CD8-positive, alpha-beta memory T cell (primary cell): ENCODE data around the gene ADAMTS2. TPM values are rescaled to one million over a fixed set of nuclear protein-coding genes. Genes with fewer than 3 reads are reported as not detected.
"Not testable (repeated sequence)": the region's sequence is repeated elsewhere in the genome, so short reads cannot be mapped to it uniquely, and the experiment has no call there.

Source experiments
- CTCF ChIA-PET: fragments of 350-600 bp; sonication (Branson Sonifier 250); formaldehyde crosslinking; loops from one replicate; lab custom pipeline; 2021; ENCODE audit warnings: antibody characterized with exemption; lab: Charles Lee
- POLR2A ChIA-PET: fragments of 350-600 bp; sonication (Branson Sonifier 250); formaldehyde crosslinking; loops from one replicate; lab custom pipeline; 2021; ENCODE audit warnings: antibody characterized with exemption; lab: Charles Lee
- DNase-seq, 5 donors: peaks; one replicate each; pipeline versions ENCODE4 v3.0.0 to v3.0.0-alpha.2; 2020 to 2022; ENCODE audit warnings: mixed read lengths in 1 of 5
- H3K27ac ChIP-seq: one replicate; pipeline ENCODE4 v1.7.0; 2013; ENCODE audit warnings: low read depth, mild to moderate bottlenecking, low read length, moderate library complexity
- H3K27me3 ChIP-seq: 2 replicates; pipeline ENCODE4 v1.7.0; 2013; ENCODE audit warnings: low read length, mild to moderate bottlenecking; ENCODE audit not compliant: insufficient read depth, poor library complexity, severe bottlenecking
- H3K36me3 ChIP-seq: 2 replicates; pipeline ENCODE4 v1.7.0; 2013; ENCODE audit warnings: mild to moderate bottlenecking, low read length, moderate library complexity; ENCODE audit not compliant: insufficient read depth
- H3K4me1 ChIP-seq: 2 replicates; pipeline ENCODE4 v1.7.0; 2013; ENCODE audit warnings: mild to moderate bottlenecking, low read length, moderate library complexity; ENCODE audit not compliant: insufficient read depth
- H3K4me3 ChIP-seq: 2 replicates; pipeline ENCODE4 v1.7.0; 2013; ENCODE audit warnings: mild to moderate bottlenecking, low read length
- H3K9me3 ChIP-seq: 2 replicates; pipeline ENCODE4 v1.7.0; 2013; ENCODE audit warnings: mild to moderate bottlenecking, low read length
- H3K27ac Mint-ChIP-seq, 8 donors: one replicate each; pipeline ENCODE4 v1.8.0; 2020 to 2021; ENCODE audit warnings: mixed read lengths in 8 of 8, mild to moderate bottlenecking in 6 of 8, inconsistent platforms in 3 of 8, moderate library complexity in 3 of 8
- H3K27me3 Mint-ChIP-seq, 2 donors: one replicate each; pipeline ENCODE4 v1.8.0; 2020 to 2021; ENCODE audit warnings: mixed read lengths in 2 of 2, mild to moderate bottlenecking in 1 of 2, moderate library complexity in 1 of 2
- H3K36me3 Mint-ChIP-seq, 3 donors: one replicate each; pipeline ENCODE4 v1.8.0; 2020 to 2021; ENCODE audit warnings: mixed read lengths in 3 of 3, inconsistent platforms in 1 of 3, mild to moderate bottlenecking in 1 of 3
- H3K4me1 Mint-ChIP-seq, 3 donors: one replicate each; pipeline ENCODE4 v1.8.0; 2020 to 2021; ENCODE audit warnings: mixed read lengths in 3 of 3, inconsistent platforms in 1 of 3, mild to moderate bottlenecking in 1 of 3
- H3K4me3 Mint-ChIP-seq, 7 donors: one replicate each; pipeline ENCODE4 v1.8.0; 2020 to 2021; ENCODE audit warnings: mixed read lengths in 7 of 7, mild to moderate bottlenecking in 6 of 7, moderate library complexity in 4 of 7, inconsistent platforms in 2 of 7
- H3K9me3 Mint-ChIP-seq, 5 donors: one replicate each; pipeline ENCODE4 v1.8.0; 2020 to 2022; ENCODE audit warnings: mixed read lengths in 5 of 5, mild to moderate bottlenecking in 3 of 5, moderate library complexity in 2 of 5, inconsistent platforms in 1 of 5
- polyA plus RNA-seq: library from polyadenylated mRNA; unstranded; fragments of 300-500 nt; fragmentation: Illumina TruSeq; gene quantifications from one replicate; pipeline ENCODE4 v1.2.3, GENCODE V29; 2021
- total RNA-seq, 2 experiments: library from RNA; stranded (reverse); gene quantifications; one replicate each; pipeline ENCODE4 v1.2.3, GENCODE V29; 2021

ADAMTS2 gene
- total and polyA plus RNA-seq, 3 experiments from 2014 or later = not detected

GRCh38 chr5:179114756-179115155 lies 230.5 kb downstream of the ADAMTS2 start:
- H3K27ac ChIP-seq = no peak overlapping the region
- ChIA-PET POLR2A (no interaction called here), CTCF (no interaction called here)
- Mint-ChIP-seq H3K27me3 (peaks cover 0 to 4% of the 10 kb centered on the region in 2 donors), H3K4me3 (no peak overlapping the region), H3K4me1 (no peaks in the 10 kb centered on the region), H3K27ac (no peak overlapping the region), H3K36me3 (peaks cover 0 to 10% (median 0%) of the 10 kb centered on the region in 3 donors), H3K9me3 (peaks cover 9 to 44% (median 25%) of the 10 kb centered on the region in 5 donors)
- H3K4me1 ChIP-seq = no peaks in the 10 kb centered on the region
- no peaks in the 10 kb centered on the region for H3K36me3 ChIP-seq
- DNase-seq = no peak
- H3K27me3 ChIP-seq = no peaks in the 10 kb centered on the region
- H3K9me3 ChIP-seq = no peaks in the 10 kb centered on the region
- H3K4me3 ChIP-seq = no peak overlapping the region

GRCh38 chr5:179113945-179114641 lies 231.2 kb downstream of the ADAMTS2 start:
- CTCF ChIA-PET = no interaction called here
- H3K4me1 ChIP-seq = no peaks in the 10 kb centered on the region
- Mint-ChIP-seq H3K27ac (peak overlapping the region in 1 of 8 donors; percentile 5), H3K4me1 (no peaks in the 10 kb centered on the region), H3K9me3 (peaks cover 12 to 48% (median 30%) of the 10 kb centered on the region in 5 donors), H3K27me3 (peaks cover 0 to 4% of the 10 kb centered on the region in 2 donors), H3K4me3 (no peak overlapping the region), H3K36me3 (peaks cover 0 to 10% (median 0%) of the 10 kb centered on the region in 3 donors)
- H3K27ac ChIP-seq = no peak overlapping the region
- H3K9me3 ChIP-seq = no peaks in the 10 kb centered on the region
- H3K4me3 ChIP-seq = no peak overlapping the region
- no peaks in the 10 kb centered on the region for H3K27me3 ChIP-seq
- H3K36me3 ChIP-seq = no peaks in the 10 kb centered on the region
- POLR2A ChIA-PET = no interaction called here
- DNase-seq = no peak

GRCh38 chr5:179113143-179113530 lies 232.1 kb downstream of the ADAMTS2 start:
- Histone ChIP-seq H3K27me3 (no peaks in the 10 kb centered on the region), H3K4me3 (no peak overlapping the region), H3K27ac (no peak overlapping the region), H3K9me3 (no peaks in the 10 kb centered on the region), H3K4me1 (no peaks in the 10 kb centered on the region), H3K36me3 (no peaks in the 10 kb centered on the region)
- Mint-ChIP-seq H3K9me3 (peaks cover 15 to 56% (median 30%) of the 10 kb centered on the region in 5 donors), H3K27me3 (peaks cover 0 to 4% of the 10 kb centered on the region in 2 donors), H3K4me3 (no peak overlapping the region), H3K4me1 (no peaks in the 10 kb centered on the region), H3K36me3 (peaks cover 0 to 10% (median 0%) of the 10 kb centered on the region in 3 donors), H3K27ac (no peak overlapping the region)
- ChIA-PET CTCF (no interaction called here), POLR2A (no interaction called here)
- DNase-seq = no peak

DNA sequence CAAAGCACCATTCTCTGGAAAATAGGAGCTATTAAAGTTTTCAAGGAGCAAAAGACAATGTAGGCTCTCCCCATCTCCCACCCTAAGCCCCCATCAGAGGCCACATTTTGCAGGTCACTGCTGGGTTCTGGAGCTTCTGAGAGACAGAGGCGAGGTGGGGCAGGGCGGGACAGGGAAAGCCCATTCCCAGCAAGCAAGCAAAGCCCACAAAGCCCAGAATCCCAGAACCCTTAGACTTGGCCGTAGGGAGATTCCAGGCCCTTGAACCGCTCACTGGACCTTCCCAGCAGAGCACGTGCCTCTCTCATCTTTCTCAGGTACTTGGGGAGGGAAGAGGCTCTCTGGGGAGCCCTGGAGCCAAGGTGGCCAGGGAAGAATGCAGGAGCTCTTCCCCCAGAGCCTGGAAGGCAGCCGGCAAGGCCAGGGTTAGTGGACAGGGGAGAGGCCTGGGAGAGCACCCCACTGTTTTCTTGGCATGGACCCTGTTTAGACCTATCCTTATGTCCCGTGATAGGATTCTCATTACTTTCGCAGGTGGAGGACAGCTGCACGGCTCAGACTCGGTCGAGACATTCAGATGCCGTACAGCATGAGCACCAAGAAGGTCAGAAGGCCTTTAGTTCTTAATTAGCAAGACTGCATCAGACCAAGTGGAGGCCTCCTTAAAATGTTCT lies 232.7 kb downstream of the ADAMTS2 start:
- Histone ChIP-seq H3K36me3 (no peaks in the 10 kb centered on the region), H3K27ac (no peak overlapping the region), H3K9me3 (no peaks in the 10 kb centered on the region), H3K27me3 (no peaks in the 10 kb centered on the region), H3K4me3 (no peak overlapping the region), H3K4me1 (no peaks in the 10 kb centered on the region)
- Mint-ChIP-seq H3K9me3 (peaks cover 15 to 61% (median 32%) of the 10 kb centered on the region in 5 donors), H3K27ac (no peak overlapping the region), H3K4me1 (no peaks in the 10 kb centered on the region), H3K4me3 (no peak overlapping the region), H3K27me3 (peaks cover 0 to 4% of the 10 kb centered on the region in 2 donors), H3K36me3 (peaks cover 0 to 12% (median 0%) of the 10 kb centered on the region in 3 donors)
- ChIA-PET POLR2A (no interaction called here), CTCF (no interaction called here)
- no peak for DNase-seq

DNA sequence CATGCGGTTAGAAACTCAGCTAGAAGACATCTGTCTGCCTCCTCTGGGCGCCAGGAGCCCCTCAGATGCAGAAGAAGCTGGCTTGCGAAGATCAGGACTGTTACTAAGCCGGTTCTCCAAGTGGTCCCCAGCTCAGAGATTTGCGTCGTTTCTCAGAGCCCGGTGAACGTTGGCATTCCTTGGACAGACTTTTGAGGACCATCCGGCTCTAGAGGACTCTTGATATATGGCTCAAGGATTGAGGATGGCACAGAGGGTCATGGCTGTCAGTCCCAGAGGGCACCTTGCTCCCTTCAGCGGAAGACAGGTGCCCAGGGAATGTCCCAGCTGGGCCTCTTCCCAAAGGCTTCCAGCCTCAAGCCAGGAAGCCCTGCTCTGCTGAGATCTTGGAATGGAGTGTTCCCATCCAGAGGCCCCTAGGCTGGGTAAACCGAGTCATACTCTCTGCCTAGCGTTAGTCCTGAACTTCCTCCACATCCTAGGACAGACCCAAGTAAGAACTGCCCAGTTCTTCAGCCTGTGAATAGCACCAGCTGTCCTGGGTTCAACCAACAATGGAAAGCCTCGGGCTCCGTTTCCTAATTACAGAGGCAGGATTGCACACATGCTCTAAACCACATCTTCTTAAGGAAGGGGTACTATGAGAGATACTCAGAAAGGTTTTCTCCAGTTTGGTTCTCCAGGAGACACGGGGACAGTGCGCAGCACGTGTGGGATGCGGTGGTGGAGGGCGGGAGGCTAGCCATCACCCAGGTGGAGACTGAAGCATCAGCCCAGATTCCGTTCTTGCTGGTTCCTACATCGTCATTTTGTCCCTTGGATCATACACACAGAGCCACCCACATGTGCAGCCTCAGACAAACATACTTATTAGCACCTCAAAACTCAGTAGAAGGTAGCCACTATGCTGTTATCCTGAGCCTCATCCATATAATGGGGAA lies 233.7 kb downstream of the ADAMTS2 start:
- H3K27me3 ChIP-seq = no peaks in the 10 kb centered on the region
- no peak overlapping the region for H3K27ac Mint-ChIP-seq
- no peak overlapping the region for H3K4me3 Mint-ChIP-seq
- H3K36me3 Mint-ChIP-seq = peaks cover 0 to 19% (median 0%) of the 10 kb centered on the region in 3 donors
- no peak overlapping the region for H3K4me3 ChIP-seq
- POLR2A ChIA-PET = no interaction called here
- H3K36me3 ChIP-seq = no peaks in the 10 kb centered on the region
- no peaks in the 10 kb centered on the region for H3K9me3 ChIP-seq
- peaks cover 0 to 1% of the 10 kb centered on the region in 2 donors for H3K27me3 Mint-ChIP-seq
- CTCF ChIA-PET = no interaction called here
- no peaks in the 10 kb centered on the region for H3K4me1 ChIP-seq
- no peak overlapping the region for H3K27ac ChIP-seq
- H3K9me3 Mint-ChIP-seq = peaks cover 15 to 68% (median 35%) of the 10 kb centered on the region in 5 donors
- H3K4me1 Mint-ChIP-seq = no peaks in the 10 kb centered on the region
- DNase-seq = no peak

GRCh38 chr5:179110528-179110927 lies 234.7 kb downstream of the ADAMTS2 start:
- no peak overlapping the region for H3K4me3 ChIP-seq
- no peaks in the 10 kb centered on the region for H3K4me1 ChIP-seq
- Mint-ChIP-seq H3K27ac (no peak overlapping the region), H3K4me3 (no peak overlapping the region), H3K27me3 (no peaks in the 10 kb centered on the region), H3K9me3 (peaks cover 15 to 63% (median 35%) of the 10 kb centered on the region in 5 donors), H3K4me1 (no peaks in the 10 kb centered on the region), H3K36me3 (peaks cover 0 to 19% (median 0%) of the 10 kb centered on the region in 3 donors)
- H3K9me3 ChIP-seq = no peaks in the 10 kb centered on the region
- no peak for DNase-seq
- no peaks in the 10 kb centered on the region for H3K27me3 ChIP-seq
- ChIA-PET CTCF (no interaction called here), POLR2A (no interaction called here)
- no peak overlapping the region for H3K27ac ChIP-seq
- no peaks in the 10 kb centered on the region for H3K36me3 ChIP-seq

- DNase-seq, H3K27me3 Mint-ChIP-seq, H3K4me1 Mint-ChIP-seq, H3K4me3 ChIP-seq, POLR2A ChIA-PET, H3K27ac Mint-ChIP-seq, H3K36me3 ChIP-seq, H3K27me3 ChIP-seq, H3K4me1 ChIP-seq, H3K4me3 Mint-ChIP-seq, H3K9me3 ChIP-seq, H3K27ac ChIP-seq, CTCF ChIA-PET: not testable (repeated sequence)
- Mint-ChIP-seq H3K9me3 (peaks cover 26 to 41% (median 38%) of the 10 kb centered on the region in 5 donors), H3K36me3 (peaks cover 0 to 15% (median 4%) of the 10 kb centered on the region in 3 donors)
Measured at GRCh38 chr5:179101282-179101681, 244.0 kb downstream of the ADAMTS2 start.
